OCI-LY1 (cell line): Measurements from ENCODE around the gene SLC37A1.

Source experiments
- EZH2 ChIP-seq: fragments of 200-600 bp; sonication (generic), shearing (Covaris generic); IDR thresholded peaks from 2 replicates; pipeline ENCODE4 v1.8.0; 2017; ENCODE audit warnings: borderline replicate concordance, mixed run types, mild to moderate bottlenecking, antibody characterized with exemption, low read length, moderate library complexity, mixed read lengths
- TF ChIP-seq, protein P1 (sequence below): fragments of 200-600 bp; sonication (generic), shearing (Covaris generic); IDR thresholded peaks from 2 replicates; pipeline ENCODE4 v1.5.1; 2017; ENCODE audit warnings: mild to moderate bottlenecking, antibody characterized with exemption, low read length, moderate library complexity, mixed read lengths

DNA sequence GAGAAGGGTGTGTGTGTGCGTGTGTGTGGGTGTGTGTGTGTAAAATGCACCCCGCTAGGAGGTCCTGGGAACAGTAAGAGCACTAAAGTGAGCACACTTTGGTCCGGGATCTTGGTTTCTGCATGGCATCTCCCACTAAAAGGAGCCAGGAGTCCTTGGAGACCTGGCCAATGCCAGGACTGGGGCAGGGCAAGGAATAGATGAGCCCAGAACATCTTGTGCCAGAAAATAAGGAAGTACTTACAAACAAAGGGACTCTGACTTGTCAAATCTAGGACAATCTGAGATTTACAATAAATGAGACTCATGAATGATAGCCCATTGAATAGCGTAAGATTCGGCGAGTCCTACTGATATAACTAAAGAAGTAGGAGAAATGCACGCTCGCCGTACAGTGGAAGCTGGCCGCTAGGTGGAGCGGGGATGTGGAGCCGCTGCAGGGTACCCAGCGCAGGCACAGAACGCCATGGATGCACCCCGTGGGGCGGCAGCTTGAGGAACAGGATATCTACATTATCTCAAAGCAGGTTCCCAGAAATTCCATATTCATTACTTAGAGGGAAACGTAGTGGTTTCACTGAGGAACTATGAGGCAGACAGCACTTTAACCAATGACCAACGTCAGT is 7.1 kb downstream of the SLC37A1 start:
- TF ChIP-seq, protein P1, sequence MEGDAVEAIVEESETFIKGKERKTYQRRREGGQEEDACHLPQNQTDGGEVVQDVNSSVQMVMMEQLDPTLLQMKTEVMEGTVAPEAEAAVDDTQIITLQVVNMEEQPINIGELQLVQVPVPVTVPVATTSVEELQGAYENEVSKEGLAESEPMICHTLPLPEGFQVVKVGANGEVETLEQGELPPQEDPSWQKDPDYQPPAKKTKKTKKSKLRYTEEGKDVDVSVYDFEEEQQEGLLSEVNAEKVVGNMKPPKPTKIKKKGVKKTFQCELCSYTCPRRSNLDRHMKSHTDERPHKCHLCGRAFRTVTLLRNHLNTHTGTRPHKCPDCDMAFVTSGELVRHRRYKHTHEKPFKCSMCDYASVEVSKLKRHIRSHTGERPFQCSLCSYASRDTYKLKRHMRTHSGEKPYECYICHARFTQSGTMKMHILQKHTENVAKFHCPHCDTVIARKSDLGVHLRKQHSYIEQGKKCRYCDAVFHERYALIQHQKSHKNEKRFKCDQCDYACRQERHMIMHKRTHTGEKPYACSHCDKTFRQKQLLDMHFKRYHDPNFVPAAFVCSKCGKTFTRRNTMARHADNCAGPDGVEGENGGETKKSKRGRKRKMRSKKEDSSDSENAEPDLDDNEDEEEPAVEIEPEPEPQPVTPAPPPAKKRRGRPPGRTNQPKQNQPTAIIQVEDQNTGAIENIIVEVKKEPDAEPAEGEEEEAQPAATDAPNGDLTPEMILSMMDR = peak; percentile 26; the same call in 1 of the 2 replicates
- no peak for TF ChIP-seq EZH2
